Measurements from ENCODE around the gene RFPL3.

GRCh38 chr22:32364210-32364609 lies 6.5 kb downstream of the RFPL3 start:
- TF ChIP-seq YY1 (IDR thresholded peaks at IDR 0.05; ENCODE audit: insufficient read depth, insufficient read length) (no peak), ZNF274 (IDR thresholded peaks at IDR 0.05; ENCODE audit: low read depth, low read length) (no peak)

Data from NT2/D1 (cell line).